Sciatic nerve (tissue), 2 donors: ENCODE measurements around the gene ELL. TPM values are rescaled to one million over a fixed set of nuclear protein-coding genes. Genes with fewer than 3 reads are reported as not detected.

Source experiments
- ATAC-seq: fragments of 200-7000 bp; cut with Tn5 transposase; one replicate; pipeline ENCODE4 v1.9.1; 2020; ENCODE audit warnings: mild to moderate bottlenecking, moderate library complexity
- DNase-seq: peaks from one replicate; pipeline ENCODE4 v3.0.0-alpha.2; 2020; ENCODE audit warnings: low spot score
- intact Hi-C: fragments of 100-400 bp; cut with DNase I; formaldehyde crosslinking; loops from one replicate; pipeline ENCODE4 v1.14.2; 2022
- total RNA-seq: library from RNA; stranded (reverse); fragmentation: NEBNext Ultra II Directional; extraction: Animal tissue kit (Norgen Biotek cat#: 25700); gene quantifications from one replicate; pipeline ENCODE4 v1.2.1, GENCODE V29; 2021
- donor health status: DM: no; HTN: no; CAD: no.
- donor health status: DM: no; HTN: no; CAD: no.

The ELL gene
- total RNA-seq, 1 donor from 2014 or later, result 28.9 TPM

DNA sequence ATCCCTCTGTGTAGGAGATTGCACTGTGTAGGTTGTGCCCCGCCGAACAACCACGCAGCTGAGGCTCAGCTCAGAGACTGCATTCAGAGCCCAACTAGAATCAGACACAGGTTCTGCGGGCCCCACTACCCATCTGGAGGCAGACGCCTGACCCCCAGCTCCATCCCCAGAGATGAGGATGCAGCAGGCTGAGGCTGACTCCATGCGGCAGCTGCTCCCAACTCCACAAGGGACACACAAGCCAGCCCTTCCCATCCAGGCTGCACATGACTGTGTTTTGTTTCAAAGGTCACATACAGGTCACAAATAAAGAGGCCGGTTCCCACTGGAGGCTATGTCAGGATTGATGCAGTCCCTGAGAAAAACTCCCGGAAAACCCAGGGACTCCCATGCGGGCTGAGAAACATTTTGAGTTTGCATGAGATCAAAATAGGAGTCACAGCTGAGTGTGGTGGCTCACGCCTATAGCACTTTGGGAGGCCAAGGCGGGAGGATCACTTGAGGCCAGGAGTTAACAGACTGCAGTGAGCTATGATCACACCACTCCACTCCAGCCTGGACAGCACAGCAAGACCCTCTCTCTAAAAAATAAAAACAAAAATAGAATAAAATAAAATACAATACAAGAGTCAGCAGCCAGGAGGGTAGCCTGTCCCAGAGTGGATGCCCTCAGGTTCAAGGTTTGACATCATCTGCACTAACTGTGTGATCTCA, 14.0 kb downstream of the ELL start:
- ATAC-seq (peak; percentile 49), DNase-seq (no peak)
- intact Hi-C loops, result no loop called here

DNA sequence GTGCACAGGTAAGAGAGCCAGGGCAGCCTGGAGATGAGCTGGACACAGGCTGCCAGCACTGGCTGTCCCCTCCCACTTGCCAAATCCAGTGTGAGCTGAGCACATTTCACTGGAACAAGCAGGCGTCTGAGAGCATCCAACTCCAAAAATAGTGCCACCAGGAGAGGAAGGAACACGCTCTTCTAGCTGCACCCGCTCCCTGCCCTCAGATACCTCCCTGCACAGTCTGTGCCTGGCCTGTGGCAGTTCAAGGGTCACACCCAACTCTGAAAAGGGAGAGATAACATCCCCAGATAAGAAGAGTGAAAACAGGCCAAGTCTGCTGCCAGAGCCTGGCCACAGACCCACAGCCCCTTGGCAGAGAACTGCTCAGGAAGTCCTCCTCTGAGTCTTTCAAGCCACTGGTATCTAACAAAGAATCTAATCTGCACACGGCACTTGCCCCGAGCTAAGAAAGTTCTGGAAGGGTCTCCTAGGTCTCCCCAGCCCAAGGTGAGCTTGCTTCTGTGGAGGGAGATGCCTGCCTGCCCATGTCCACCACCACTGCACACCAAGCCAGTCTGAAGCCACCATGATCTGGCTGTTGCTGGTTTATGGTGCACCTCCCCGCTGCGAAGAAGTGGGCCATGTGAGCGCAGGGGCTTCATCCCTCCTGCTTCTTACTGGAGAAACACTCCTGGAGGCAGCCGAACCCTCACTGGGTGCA, 14.7 kb downstream of the ELL start:
- no peak for DNase-seq
- no peak for ATAC-seq
- intact Hi-C loops, result no loop called here

DNA sequence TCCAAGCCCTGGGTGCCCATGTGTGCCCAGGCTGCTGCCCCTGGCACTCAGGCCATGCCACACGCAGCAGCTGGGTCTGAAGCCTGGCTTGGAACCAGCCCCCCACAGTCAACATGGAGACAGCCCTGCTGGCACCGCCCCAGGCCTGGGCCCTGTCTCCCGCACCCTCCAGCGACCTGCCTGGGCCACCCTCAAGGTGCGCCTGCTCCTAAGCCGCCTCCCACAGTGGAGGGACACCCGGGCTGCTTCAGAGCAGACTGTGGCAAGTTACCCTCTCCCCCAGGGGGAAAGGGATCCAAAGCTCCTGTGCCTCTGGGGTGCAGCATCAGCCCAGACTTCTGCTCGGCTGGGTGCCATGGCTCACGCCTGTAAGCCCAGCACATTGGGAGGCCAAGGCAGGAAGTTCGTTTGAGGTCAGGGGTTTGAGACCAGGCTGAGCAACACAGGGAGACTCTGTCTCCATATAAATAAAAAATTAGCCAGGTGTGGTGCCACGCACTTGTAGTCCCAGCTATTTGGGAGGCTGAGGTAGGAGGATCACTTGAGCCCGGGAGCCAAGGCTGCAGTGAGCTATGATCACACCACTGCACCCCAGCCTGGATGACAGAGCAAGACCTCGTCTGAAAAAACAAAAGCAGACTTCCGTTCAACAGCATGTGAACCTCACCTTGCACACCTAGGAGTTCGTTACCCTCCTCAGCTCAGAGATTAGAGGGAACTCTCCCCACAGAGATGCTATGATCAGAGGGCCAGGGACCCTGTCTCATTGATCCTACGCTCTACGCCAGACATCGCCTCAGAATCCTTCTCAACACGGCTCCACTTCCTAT, 15.6 kb downstream of the ELL start:
- intact Hi-C loops, result no loop called here
- ATAC-seq, result no peak

DNA sequence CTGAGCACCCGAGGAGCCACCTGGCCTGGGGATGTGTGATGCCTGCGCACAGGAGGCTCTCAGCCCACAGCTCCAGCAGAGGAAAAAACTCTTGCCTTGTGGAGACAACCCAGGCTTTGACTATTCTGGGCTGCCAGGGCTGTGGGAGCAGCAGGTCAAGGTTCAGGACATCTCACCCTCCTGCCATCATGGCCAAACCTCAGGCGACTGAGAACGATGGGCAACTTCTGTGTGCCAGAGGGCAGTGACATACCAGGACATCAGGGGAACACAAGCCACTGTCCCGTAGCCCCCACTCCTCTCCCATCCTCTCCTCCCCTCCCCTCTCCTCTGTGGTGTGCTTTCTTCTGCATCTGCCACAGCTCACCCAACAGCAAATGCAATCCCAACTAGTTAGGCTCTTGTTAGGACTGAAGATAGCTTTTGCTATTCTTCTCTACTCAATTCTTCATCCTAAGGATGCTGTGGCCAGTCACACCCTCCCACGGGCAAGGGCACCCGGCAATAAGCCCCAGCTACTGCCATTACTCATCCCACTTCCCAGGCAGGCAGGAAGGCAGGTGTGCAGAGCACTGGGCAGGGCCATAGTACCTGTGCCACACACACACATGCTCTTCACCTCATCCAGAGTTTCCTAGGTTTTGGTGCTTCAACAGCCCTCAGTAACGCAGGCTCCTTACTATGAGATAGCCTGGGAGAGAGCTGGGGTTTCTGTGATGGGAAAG, 16.8 kb downstream of the ELL start:
- DNase-seq (no peak), ATAC-seq (no peak)
- intact Hi-C loops, result no loop called here

More for the DNA sequence above, 15.6 kb downstream of the ELL start:
- no peak for DNase-seq

DNA sequence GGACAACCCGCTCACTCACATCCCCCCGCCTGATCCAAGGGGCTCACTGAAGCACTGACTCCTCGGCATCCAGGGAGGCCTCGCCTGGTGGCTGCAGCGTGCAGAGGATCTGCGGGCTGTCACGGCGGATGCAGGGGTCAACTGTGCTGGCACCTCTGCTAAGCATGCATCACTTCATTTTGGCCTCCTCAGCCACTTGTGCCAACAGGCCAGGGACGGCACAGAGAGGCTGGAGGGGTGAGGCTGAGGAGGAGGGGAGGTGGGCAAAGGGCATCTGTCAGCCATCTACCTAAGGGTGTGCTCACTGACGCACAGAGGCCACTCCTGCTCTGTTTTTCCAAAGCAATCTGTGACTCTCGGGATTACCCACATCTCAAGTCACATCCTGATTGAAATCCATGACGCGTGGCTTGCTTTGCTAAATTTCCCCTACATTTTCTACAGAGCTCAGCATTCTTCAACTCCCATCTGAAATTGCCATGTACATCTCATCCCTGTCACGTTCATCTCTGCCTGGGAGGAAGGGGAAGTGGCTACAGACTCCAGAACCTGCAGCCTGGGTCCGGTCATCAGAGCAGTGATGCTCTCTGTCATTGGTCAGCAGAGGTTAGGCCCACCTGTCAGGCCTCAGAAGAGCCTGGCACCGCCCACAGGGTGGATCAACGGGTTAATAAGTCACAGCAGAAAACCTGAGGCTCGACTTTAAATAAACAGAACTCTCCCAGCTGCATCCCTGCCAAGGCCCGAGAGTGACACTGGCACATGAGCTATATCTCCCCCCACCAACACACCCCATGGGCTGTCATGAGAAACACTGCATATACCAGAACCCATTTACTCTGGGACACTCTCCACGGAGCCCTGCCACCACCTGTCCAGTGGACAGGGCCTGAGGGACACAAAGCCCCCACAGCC, 17.6 kb downstream of the ELL start:
- intact Hi-C loops, result no loop called here
- ATAC-seq, result no peak

DNA sequence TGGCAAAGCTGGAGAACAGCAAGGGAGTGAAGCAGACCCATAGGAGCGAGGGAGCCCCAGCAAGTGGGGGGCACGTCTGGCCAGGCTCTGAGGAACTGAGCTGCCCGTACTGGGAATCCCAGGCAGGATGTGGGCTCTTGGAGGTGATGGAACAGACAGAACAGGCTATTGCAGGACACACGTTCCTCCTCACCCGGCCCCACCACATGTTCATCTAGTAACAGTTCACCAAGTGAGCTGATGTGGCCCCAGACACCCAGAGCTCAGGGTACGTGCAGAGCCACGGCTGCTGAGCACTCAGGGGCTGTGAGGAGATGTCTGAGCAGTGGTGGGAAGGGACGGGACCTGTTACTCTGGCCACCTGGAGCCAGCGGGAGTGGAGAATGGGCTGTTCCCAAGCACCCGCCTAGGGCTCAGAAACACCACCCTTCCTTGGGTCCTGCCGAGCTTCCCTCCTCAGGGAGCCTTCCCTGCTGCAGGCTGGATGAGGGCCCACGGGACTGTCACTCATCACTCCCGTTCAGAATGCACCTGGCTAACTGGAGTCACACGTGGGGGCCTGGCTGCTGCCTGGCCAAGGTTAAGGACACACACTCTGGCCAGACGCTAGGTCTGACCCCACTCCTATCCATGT, 18.4 kb downstream of the ELL start:
- intact Hi-C loops, result no loop called here
- no peak for ATAC-seq
- DNase-seq, result no peak

More for the DNA sequence above, 17.6 kb downstream of the ELL start:
- no peak for DNase-seq

DNA sequence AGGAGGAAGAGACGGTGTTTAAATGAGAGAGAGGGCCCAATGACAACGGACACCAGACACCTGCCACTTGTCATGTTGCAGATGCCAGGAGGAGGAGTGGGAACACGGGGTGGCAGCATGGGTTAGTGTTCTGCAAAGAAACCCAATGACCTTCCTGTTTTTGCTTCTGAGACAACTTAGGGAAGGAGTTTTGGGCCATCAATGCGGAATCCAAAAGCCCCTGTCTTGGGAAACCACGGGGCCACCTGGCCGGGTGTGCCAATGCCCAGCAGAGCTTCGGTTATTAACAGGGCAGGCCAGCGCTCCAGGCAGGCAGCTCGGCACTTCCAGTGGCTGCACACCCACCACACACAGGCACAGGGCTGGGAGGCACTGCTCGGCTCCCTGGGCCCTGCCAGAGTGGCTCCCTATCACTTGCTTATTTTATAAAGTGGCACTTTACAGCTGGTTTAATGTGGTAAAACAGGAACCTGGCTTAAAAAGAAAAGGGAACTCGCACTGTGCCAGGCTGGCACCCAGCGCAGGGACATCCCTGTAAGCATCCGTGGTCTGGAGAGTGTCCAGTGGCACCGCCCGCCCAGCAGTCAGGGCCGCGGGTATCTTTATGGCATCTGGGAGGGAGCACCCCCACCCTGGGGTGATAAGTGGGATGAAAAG, 19.1 kb downstream of the ELL start:
- intact Hi-C loops, result no loop called here
- ATAC-seq, result peak; percentile 56
- DNase-seq, result no peak

DNA sequence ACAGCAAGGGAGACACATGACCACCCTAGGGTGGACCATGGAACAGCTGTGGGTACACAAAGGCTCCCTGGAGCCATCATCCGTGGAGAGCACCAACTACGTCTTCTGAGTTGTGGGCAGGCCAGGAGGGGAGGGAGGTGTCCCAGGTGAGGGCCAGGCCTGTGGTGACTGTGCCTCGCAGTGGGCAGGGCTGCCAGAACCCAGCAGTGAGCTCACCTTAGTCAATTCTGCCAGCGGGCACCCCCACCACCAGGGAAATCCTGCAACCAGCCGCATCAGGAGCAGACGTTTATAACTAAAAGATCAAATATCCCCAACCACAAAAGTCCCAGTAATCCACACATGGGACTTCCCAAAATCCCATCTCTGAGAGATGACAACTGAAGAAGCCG, 19.6 kb downstream of the ELL start:
- no peak for DNase-seq
- no peak for ATAC-seq
- intact Hi-C loops, result no loop called here

DNA sequence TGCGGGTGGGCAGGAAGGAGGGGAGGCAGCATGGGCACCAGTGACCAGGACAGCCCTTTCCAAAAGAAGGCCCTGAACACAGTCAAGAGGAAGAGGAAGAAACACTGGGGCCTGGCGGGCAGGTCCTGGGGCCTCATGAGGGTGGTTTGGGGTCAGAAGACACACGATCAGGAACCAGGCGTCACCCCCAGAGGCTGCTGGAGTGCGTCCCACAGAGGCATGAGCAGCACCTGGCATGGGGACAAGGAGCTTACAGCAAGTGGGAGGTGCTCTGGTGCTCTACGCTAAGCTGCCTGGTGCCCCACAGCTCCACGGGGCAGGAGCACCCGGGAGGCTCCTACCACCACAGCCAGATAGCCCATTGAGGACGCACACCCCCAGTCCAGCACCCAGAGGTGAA, 20.0 kb downstream of the ELL start:
- DNase-seq (no peak), ATAC-seq (peak; percentile 27)
- intact Hi-C loops, result no loop called here

DNA sequence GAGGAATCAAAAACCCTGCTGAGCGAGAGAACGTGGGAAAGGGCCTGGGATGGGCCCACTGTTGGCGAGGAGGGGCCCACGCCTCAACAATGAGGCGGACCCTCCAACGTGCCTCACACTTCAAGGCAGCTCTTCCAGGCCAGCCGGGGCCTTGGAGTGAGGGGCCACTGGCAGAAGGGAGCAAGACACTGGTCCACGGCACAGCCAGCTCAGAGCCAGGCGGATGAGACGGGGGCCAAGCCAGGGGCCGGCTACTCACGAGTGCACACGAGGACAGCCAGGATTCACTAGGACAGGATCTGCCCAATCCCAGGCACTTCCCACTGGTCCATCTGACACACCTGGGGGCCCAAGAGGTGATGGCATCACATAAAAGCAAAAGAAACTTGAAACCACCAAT, 20.5 kb downstream of the ELL start:
- no peak for ATAC-seq
- no peak for DNase-seq
- intact Hi-C loops, result no loop called here

DNA sequence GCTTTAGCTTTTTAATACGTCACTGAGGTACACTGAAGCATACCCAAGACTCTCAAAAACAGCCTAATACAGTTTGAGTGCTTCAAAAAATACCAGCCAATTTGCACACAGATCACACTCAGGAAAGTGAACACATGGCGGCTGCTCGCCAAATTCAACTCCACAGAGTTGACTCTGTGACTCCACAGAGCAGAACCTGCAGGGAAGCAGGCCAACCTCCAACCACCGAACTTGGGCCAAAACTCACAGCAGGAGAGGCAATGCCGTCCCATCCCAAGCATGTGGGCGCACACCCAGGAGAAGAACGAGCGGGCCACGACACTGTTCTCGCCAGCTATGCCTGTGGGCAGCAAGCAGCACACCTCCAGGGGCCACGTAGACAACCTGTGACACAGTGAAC, 21.1 kb downstream of the ELL start:
- intact Hi-C loops, result no loop called here
- ATAC-seq (peak; percentile 29), DNase-seq (no peak)

DNA sequence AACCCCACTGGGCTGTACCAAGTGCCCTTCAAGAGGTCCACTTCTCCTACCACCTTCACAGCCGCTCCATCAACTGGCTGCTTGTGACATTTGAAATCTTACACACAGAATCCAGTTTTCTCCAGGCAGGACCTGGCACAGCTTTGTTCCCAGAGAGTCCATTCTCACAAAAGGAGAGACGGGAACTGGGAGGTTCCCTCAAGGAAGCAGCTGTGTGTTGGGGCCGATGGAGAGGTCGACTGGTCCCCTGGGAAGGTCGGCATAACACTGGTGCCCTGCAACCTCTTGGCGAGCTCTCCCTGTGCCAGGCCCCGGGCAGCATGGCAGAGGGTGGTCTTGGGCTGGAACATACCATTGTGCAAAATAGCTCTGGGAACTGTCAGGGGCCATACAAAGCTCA, 21.5 kb downstream of the ELL start:
- intact Hi-C loops, result no loop called here
- no peak for DNase-seq
- ATAC-seq, result peak; percentile 31

DNA sequence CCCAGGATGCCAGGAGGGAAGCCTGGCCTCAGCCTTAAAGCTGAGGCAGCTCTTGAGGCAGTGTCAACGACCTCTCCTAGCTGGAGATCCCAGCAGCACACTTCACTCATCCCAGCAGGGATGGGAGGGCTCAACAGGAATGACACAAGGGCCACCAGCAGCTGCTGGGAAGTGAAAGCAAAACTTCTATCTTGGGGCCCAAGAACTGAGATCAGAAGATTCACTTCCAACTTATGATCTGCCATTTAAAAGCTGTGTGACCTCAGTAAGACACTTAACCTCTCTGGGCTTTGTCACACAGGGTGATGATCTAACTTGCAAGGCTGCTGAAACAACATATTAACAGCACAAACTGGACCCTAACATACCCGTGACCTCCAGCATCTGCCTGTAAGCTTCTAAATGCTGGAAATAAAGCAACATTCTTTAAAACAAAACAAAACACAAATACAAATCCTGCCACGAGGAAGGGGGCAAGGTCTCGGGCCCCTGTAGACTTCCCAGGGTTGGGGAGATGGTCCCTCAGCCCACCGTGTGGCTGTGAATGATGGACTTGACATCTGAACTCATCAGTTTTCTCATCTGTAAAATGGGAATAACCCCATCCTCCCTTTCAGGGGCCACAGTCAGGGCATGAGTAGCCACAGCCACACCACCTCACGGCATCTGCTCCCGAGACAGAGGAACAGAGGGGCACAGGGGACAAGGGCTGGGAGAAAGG, 22.7 kb downstream of the ELL start:
- intact Hi-C loops, result no loop called here
- DNase-seq (no peak), ATAC-seq (no peak)

DNA sequence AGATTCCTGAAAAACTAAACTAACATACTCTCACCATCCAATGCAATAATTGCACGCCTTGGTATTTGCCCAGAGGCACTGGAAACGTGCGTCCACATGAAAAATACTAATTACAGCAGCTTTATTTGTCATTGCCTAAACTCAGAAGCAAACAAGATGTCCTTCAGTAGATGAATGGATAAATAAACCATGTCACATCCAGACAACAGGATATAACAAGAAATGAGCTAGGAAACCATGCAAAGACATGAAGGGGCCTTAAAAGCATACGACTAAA, 25.0 kb downstream of the ELL start:
- intact Hi-C loops, result no loop called here
- no peak for DNase-seq
- no peak for ATAC-seq

DNA sequence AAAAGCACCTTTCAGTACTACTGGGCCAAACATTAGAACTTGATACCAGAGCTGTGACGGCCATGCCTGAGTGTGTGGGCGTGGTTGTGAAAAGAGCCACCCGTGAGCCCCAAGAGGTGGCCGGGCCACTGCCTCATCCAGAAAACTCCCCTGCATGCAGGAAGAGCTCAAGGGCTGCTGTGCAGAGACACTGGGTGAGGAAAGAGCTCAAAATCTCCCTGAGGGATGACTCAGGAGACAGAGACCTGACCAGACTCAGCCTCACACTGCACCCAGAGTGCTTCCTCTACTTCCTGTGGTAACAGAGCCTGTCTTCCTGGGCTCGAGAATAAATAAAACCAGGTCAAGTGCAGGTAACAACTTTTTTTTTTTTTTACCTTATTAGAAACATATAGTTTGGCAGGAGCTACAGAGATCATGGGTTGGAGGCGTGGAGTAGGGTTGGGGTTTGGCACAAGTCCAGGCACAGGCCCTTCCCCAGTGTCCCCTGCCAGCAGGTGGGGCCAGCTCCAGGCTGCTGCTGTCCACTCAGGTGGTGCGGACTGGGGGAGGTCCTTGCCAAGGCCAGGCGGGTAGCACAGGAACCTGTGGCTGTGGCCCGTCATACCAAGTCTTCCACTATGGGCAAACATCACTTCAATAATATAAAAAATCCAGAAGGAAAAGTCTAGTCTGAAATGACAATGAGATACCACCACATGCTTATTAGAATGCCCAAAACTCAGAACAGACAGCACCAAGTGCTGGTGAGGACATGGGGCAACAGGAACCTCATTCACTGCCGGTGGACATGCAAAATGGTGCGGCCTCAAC, 25.5 kb downstream of the ELL start:
- DNase-seq (no peak), ATAC-seq (no peak)
- intact Hi-C loops, result no loop called here

DNA sequence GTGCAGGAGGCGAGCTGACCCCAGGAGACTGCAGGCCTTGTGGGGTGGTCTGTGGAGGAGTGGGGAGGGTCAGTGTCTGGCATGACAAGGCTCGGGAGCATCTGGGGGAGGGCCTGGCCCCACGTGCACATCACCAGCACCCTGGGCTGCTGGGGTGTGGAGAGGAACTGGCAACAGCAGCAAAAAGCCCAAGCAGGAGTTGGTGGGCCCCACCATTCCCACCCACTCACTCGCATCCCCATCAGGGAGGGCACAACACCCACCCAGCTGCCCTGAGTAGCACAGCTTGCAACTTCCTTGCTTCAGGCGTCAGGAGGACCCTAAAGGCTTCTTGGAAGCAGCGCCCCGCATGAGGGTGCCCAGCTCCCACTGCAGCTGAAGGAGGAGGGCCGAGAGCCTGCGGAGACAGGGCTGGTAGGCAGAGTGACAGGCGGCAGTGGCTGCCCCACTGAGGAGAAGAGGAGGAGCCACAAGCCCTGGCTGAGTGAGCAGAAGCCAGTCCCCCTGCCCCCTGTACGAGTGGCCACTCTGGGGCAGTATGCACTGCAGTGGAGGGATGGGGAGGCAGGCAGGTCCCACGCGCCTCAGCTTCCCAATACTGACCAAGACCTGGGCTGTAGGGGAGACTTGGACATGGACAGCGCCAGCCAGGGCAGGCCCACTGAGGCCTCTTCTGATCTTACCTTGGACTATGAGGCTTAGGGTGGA, 26.5 kb downstream of the ELL start:
- intact Hi-C loops, result no loop called here
- DNase-seq, result no peak
- ATAC-seq, result no peak
